HG02798 (cell line): Measurements from ENCODE around the gene BRAT1.

Experiments used
- ATAC-seq: cut with Tn5 transposase; IDR thresholded peaks from one replicate; pipeline ENCODE4 v1.9.1; 2021; ENCODE audit warnings: mild to moderate bottlenecking; ENCODE audit not compliant: unreplicated experiment, poor library complexity

Gene BRAT1

GRCh38 chr7:2516194-2516555 is 39.1 kb downstream of the BRAT1 start:
- no peak for ATAC-seq

DNA sequence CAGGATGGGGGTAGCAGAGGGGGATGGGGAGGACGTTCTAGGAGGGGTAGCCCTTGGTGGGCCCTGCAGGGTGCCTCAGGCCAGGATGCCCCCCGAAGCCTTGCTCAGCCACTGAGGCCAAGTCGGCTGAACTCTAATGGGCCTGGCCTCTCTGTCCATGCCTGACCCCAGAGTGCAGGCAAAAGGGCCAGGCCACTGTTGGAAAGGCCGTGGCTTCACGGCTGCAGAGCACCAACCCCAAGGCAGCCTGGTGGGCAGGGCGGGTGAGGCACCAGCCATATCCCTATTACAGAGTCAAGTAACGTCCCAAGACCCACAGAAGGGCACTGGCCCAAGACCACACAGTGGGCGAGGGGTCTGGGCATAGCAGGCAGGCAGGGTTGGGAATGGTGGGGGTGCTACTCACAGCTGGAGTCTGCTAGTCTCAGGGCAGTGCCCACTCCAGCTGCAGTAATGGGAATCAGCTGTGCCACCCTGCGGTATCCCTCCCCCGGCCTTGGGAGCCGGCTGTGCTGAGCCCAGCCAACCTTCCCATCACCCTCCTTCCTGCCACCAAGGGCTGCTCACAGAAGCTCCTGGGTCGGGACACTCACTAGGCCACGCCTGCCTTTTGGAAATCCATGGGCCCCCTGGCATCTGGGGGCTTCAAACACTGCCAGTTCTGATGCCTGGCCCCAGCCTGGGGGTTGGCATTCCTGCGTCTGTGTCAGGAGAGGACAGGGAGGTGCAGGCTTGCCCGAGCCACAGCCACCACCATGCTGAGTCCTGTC is 39.7 kb downstream of the BRAT1 start:
- no peak for ATAC-seq

- ATAC-seq, result no peak
Observed at GRCh38 chr7:2514473-2515423, 40.6 kb downstream of the BRAT1 start.

DNA sequence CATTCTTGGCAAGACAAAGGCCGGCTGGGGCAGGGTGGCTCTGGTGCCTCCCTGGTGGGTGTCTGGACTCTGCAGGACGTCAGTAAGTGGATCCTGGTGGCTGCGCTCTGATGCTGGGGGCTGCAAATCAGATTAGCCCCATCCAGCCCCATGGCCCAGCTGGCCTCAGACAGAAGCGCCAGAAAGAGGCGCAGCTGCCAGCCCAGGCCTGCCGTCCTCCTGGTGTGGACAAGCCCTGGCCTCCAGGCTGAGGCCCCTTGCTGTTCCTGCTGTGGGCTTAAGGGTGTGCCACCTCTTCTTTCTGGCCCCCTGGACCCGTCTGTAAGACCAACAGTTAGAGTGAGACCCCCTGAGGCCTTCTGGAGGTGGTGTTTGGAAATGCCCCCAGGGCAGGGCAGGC is 41.6 kb downstream of the BRAT1 start:
- ATAC-seq, result no peak

DNA sequence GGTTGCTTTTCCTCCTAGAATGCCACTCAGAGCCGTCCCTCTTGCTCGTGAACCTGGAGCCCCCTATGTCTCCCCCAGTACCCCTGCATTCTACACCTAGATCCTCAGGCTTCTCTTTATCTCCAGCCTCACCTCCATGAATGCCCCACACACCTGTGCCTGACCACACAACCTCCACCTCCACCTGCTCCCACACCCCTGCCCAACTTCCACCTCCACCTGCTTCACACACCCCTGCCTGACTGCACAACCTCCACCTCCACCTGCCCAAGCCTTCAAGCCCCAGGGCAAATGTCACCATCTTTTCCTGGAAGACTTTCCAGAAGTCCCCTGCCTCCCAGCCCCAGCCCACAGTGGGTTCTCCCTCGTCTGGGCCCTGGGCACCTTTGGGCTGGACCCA is 42.6 kb downstream of the BRAT1 start:
- ATAC-seq, result no peak

DNA sequence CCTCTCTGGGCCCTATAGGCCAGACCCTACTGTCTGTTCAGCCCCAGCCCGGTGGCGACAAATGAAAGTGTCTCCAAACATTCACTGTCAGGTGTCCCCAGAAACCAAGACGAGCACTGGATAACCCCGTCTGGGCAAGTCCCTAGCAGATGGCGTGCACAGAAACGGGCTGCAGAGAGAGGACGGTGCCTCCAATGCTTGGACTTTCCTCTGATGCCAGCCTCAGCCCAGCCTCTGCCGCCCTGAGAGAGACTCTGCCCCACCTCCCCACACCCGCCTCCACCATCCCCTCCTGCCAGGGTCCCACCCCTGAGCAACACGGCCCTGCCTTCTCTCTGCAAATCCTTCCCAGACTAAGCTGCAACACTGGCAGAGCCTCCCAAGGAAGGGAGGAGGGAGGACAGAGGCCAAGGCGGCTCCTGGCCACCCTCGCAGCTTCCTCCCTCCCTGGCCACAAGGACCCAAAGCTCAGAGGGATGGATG is 43.1 kb downstream of the BRAT1 start:
- ATAC-seq, result no peak

- no peak for ATAC-seq
Observed at GRCh38 chr7:2511769-2512168, 43.6 kb downstream of the BRAT1 start.

DNA sequence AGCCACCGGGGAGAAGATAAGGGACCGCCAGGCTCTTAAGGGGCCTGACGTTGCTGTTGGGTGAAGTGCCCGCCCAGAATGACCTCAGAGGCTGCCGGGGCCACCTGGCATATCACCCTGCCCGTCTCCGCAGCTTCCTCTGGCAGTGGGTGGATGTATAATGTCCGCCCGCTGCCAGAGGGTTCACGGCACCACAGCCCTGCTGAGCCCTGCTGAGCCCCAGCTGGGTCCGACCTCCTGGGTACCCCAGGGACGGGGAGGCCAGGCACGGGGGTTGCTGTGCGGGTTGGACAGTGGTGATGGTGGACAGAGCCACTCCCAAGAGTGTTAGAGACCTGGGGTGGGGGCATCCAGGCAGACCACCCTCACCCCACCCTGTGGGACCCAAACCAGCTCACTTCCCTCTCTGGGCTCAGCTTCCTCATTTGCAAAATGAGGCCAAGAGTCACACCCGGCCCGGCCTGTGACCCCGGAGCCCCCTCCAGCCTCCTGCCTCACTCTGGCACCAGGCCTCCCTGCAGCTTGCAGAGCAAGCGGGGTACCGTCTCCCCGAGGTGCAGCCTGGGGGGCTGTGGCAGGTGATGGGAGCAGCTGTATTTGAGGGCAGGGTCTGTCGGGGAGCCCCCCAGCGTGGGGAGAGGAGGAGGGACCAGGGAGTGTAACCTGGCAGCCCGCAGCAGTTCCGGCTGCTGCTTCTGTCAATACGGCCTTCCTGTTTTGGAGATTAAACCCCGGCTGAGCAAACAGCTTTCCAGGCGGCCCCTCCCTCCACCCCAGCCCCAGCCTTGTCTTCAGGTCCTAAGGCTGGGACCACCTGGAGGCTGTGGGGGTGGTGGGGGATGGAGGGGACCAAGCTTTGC is 44.2 kb downstream of the BRAT1 start:
- ATAC-seq, result no peak

GRCh38 chr7:2510130-2510776 is 45.1 kb downstream of the BRAT1 start:
- ATAC-seq, result no peak

DNA sequence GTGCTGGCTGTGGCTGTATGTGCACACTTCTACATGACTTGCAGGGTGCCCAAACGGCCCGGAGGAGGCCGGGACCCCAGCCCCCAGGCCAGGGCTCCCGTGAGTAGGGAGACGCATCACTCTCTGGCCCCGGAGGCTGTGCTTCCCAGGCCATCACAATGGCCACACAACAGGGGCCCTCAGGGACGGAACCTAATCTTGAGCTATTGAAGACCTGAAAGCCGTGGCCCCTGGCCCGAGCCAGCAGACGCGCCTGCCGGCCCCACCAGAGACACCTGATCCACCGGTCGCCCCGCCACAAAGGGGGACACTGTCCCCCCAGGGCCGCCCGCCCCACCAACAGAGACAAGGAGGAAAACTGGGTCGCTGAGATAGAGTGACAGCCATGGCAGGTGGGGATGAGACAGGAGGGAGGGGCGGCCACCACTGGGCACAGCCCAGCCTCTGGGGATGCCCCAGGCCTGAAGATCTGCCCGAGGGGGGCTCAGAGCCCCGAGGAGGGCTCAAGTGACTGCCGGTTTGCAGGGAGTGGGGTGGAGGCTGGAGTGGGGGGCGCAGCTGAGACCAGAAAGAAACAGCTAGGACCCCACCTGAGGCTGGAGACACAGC is 45.9 kb downstream of the BRAT1 start:
- no peak for ATAC-seq

DNA sequence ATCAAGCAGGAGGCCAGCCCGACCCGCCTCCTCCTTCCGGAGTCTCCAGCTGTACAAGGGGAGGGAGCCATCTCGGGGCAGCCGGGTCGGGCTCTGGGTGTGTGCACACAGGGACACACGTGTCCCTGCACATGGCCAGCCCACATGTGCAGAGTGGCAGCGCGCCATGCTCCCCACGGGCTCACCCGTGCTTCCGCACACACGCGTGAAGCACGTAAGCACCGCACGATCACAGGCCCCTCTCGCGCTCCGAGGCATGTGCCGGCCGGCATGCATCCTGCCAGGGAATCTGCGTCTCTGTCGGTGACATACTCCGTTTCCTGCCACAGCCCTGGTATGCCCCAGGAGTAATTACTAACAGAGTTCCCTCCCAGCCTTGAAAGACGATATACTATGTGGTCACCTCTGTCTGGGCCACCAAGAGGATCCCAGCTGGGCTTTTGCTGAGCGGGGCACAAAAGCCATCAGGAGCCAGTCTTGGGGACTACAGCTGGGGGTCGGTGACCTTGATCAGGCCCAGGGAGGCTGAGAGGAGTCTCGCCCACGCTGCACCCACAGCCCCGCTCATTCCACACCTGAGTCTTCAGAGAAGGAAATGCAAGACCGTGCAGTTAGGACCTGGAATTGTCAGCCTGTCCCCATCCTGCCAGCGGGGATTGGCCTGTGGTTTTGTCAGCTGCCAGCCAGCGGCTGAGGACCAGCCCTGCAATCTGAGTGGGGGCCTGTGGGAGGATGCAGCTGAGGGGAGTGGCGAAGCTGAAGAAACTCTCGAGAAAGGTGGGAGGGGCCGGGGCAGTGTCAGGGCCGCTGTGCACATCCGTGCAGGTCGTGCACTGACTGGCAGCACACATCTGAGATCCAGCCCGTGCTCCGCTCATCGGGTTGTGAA is 46.8 kb downstream of the BRAT1 start:
- no peak for ATAC-seq

- no peak for ATAC-seq
Observed at GRCh38 chr7:2507917-2508306, 47.4 kb downstream of the BRAT1 start.

- ATAC-seq, result no peak
Observed at GRCh38 chr7:2507208-2507916, 48.0 kb downstream of the BRAT1 start.

GRCh38 chr7:2505401-2505800 is 49.9 kb downstream of the BRAT1 start:
- ATAC-seq, result no peak

GRCh38 chr7:2504889-2505375 is 50.4 kb downstream of the BRAT1 start:
- no peak for ATAC-seq

GRCh38 chr7:2504128-2504888 is 51.0 kb downstream of the BRAT1 start:
- no peak for ATAC-seq
